Esophagus muscularis mucosa (tissue), 4 donors: ENCODE measurements around the gene ASGR1. TPM values are rescaled to one million over a fixed set of nuclear protein-coding genes. Genes with fewer than 3 reads are reported as not detected.

ENCODE experiments used
- DNase-seq: peaks from one replicate; pipeline ENCODE4 v3.0.0-alpha.2; 2017; ENCODE audit errors: extremely low spot score
- H3K27ac ChIP-seq, 4 donors: fragments of 200-600 bp; sonication (generic); replicated peaks in 1 of 4; 1 replicate in 3 of 4; 2 replicates in 1 of 4; pipeline ENCODE4 v1.5.1; 2016 to 2019; ENCODE audit warnings: mild to moderate bottlenecking in 1 of 4
- H3K27me3 ChIP-seq, 4 donors: fragments of 200-600 bp; sonication (generic); one replicate each; pipeline versions ENCODE4 v1.5.1 to v1.6.0; 2016 to 2019
- H3K36me3 ChIP-seq, 4 donors: fragments of 200-600 bp; sonication (generic); one replicate each; pipeline ENCODE4 v1.5.1; 2016 to 2019
- H3K4me1 ChIP-seq, 4 donors: fragments of 200-600 bp; sonication (generic); one replicate each; pipeline ENCODE4 v1.5.1; 2016 to 2019
- H3K4me3 ChIP-seq, 4 donors: fragments of 200-600 bp; sonication (generic); 1 replicate in 2 of 4; 2 replicates in 2 of 4; pipeline ENCODE4 v1.5.1; 2016 to 2019; ENCODE audit warnings: mild to moderate bottlenecking in 4 of 4, moderate library complexity in 1 of 4
- H3K9me3 ChIP-seq, 4 donors: fragments of 200-600 bp; sonication (generic); 1 replicate in 3 of 4; 2 replicates in 1 of 4; pipeline ENCODE4 v1.5.1; 2016 to 2019
- CTCF ChIP-seq, 3 experiments: fragments of 200-600 bp in 2 of 3; fragments of 450-650 bp in 1 of 3; sonication (generic) in 2 of 3; IDR thresholded peaks; one replicate each; pipeline ENCODE4 v1.5.1; 2017 to 2019; ENCODE audit warnings: antibody characterized with exemption in 3 of 3, mild to moderate bottlenecking in 2 of 3, moderate library complexity in 1 of 3
- EP300 ChIP-seq: sonication (generic); formaldehyde crosslinking; IDR thresholded peaks from one replicate; pipeline ENCODE4 v1.6.1; 2017; ENCODE audit warnings: antibody characterized with exemption
- POLR2A ChIP-seq: fragments of 450-650 bp; IDR thresholded peaks from one replicate; pipeline ENCODE4 v1.6.1; 2017; ENCODE audit warnings: antibody characterized with exemption, moderate library complexity, mild to moderate bottlenecking, low read depth
- POLR2AphosphoS5 ChIP-seq, 2 donors: sonication (generic); formaldehyde crosslinking; IDR thresholded peaks; one replicate each; pipeline ENCODE4 v1.6.1; 2017; ENCODE audit warnings: antibody characterized with exemption in 2 of 2
- WGBS: methylation state at CpG from one replicate; pipeline ENCODE4 v1.1.5; 2018; 5-methylcytosine and 5-hydroxymethylcytosine counted together
- intact Hi-C: fragments of 100-400 bp; cut with DNase I; formaldehyde crosslinking; loops from one replicate; pipeline ENCODE4 v1.15.1; 2023
- total RNA-seq, 4 donors: library from RNA; depleted of rRNA; stranded (reverse); fragments of >200 nt; gene quantifications; one replicate each; pipeline versions ENCODE4 v1.1.0 to v1.2.1, GENCODE V29; 2016

ASGR1 gene
- total RNA-seq, 4 donors from 2014 or later, result 0.52 to 2.5 TPM; not detected in 2

GRCh38 chr17:7222093-7222971 lies 43.2 kb upstream of the ASGR1 start:
- peak overlapping the region in 3 of 4 donors; percentile 92 to 99 (median 99) for H3K27ac ChIP-seq
- intact Hi-C loops, result no loop called here
- no peaks in the 10 kb centered on the region for H3K9me3 ChIP-seq
- H3K4me3 ChIP-seq, result no peak overlapping the region
- no peak for DNase-seq
- peaks cover 34 to 69% (median 63%) of the 10 kb centered on the region in 4 donors for H3K36me3 ChIP-seq
- 68% methylated on average over 14 of the region's 15 CpGs for WGBS
- H3K27me3 ChIP-seq, result no peaks in the 10 kb centered on the region
- peaks cover 46 to 59% (median 53%) of the 10 kb centered on the region in 4 donors for H3K4me1 ChIP-seq
- TF ChIP-seq CTCF (IDR thresholded peaks at IDR 0.05), result no peak
- TF ChIP-seq POLR2AphosphoS5 (IDR thresholded peaks at IDR 0.05), result peak in 1 of 2 donors; percentile 11

GRCh38 chr17:7221278-7222092 lies 42.3 kb upstream of the ASGR1 start:
- no peak for TF ChIP-seq POLR2A
- no peak for TF ChIP-seq CTCF (IDR thresholded peaks at IDR 0.05)
- no peak for TF ChIP-seq EP300
- TF ChIP-seq POLR2AphosphoS5 (IDR thresholded peaks at IDR 0.05), result no peak
- Histone ChIP-seq H3K4me1 (peaks cover 53 to 67% (median 60%) of the 10 kb centered on the region in 4 donors), H3K27me3 (no peaks in the 10 kb centered on the region), H3K36me3 (peaks cover 34 to 61% (median 54%) of the 10 kb centered on the region in 4 donors), H3K9me3 (no peaks in the 10 kb centered on the region), H3K27ac (peak overlapping the region; percentile 92 to 99 (median 97)), H3K4me3 (peak overlapping the region in 3 of 4 donors; percentile 74 to 98 (median 95))
- DNase-seq, result no peak
- intact Hi-C loops, result no loop called here
- 59% methylated on average over 10 of the region's 10 CpGs for WGBS

- 50% methylated on average over 2 of the region's 11 CpGs for WGBS
- Histone ChIP-seq H3K36me3 (peaks cover 32 to 53% (median 47%) of the 10 kb centered on the region in 4 donors), H3K4me3 (peak overlapping the region; percentile 74 to 98 (median 94)), H3K4me1 (peaks cover 60 to 74% (median 67%) of the 10 kb centered on the region in 4 donors), H3K27me3 (no peaks in the 10 kb centered on the region), H3K9me3 (no peaks in the 10 kb centered on the region), H3K27ac (peak overlapping the region; percentile 92 to 99 (median 97))
- DNase-seq, result no peak
- intact Hi-C loops, result no loop called here
- TF ChIP-seq POLR2A (no peak), CTCF (IDR thresholded peaks at IDR 0.05) (peak; percentile 35 to 50 (median 50))
These were observed 41.6 kb upstream of the ASGR1 start for GRCh38 chr17:7220593-7221277.

DNA sequence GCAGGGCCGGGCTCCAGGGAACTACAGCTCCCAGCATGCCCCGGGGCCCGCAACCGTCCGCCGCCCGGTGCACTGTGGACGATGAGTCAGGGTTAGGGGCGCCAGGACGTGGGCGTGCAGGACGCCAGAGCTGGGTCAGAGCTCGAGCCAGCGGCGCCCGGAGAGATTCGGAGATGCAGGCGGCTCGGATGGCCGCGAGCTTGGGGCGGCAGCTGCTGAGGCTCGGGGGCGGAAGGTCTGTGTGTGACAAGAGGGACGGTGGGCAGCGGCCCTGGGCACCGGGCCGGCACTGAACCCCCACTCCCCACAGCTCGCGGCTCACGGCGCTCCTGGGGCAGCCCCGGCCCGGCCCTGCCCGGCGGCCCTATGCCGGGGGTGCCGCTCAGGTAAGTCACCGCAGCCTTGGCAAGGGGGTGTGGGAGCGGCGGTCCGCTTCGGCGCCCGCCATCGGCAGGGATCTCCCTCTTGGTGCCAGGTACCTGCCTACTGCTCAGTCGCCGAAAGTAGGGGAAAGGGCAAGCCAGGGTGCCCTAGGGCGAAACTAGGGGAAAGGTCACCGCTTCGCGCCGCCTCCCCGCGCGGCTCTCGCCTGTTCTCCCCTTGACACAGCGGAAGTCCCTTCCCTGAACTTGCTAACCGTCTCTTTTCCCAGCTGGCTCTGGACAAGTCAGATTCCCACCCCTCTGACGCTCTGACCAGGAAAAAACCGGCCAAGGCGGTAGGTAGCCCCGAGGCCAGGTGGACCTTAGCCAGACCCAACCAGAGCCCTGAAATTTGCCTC lies 40.8 kb upstream of the ASGR1 start, which contains the start of the genes ACADVL and DLG4:
TSS of gene ACADVL (plus strand) at position 127 of the 781 bp plus-strand sequence. CDS start at position 174, 47 bp downstream.
TSS of gene DLG4 (minus strand) at position 25 of the 781 bp plus-strand sequence.
- Histone ChIP-seq H3K9me3 (no peaks in the 10 kb centered on the region), H3K36me3 (peaks cover 27 to 46% (median 40%) of the 10 kb centered on the region in 4 donors), H3K27ac (peak within 1 kb of the TSS; percentile 92 to 99 (median 97)), H3K27me3 (no peaks in the 10 kb centered on the region), H3K4me3 (peak within 1 kb of the TSS; percentile 74 to 98 (median 94)), H3K4me1 (peaks cover 66 to 75% (median 74%) of the 10 kb centered on the region in 4 donors)
- TF ChIP-seq POLR2A (peak; percentile 74), CTCF (IDR thresholded peaks at IDR 0.05) (no peak), POLR2AphosphoS5 (IDR thresholded peaks at IDR 0.05) (peak; percentile 97 to 98), EP300 (no peak)
- peak; percentile 98 for DNase-seq
- under 1% methylated on average over 22 of the region's 63 CpGs for WGBS
- intact Hi-C loops, result no loop called here
